Hepatocyte (in vitro differentiated cells): Measurements from ENCODE around the gene NKD1. TPM values are rescaled to one million over a fixed set of nuclear protein-coding genes. Genes with fewer than 3 reads are reported as not detected.
A peak's percentile ranks its signal among the peaks of the same experiment; 100 is the strongest.

Source experiments
- DNase-seq: peaks from one replicate; pipeline ENCODE4 v3.0.0-alpha.2; 2016; ENCODE audit warnings: low spot score
- H2AFZ ChIP-seq: fragments of 200-600 bp; sonication (generic); 2 replicates; pipeline ENCODE4 v1.6.0; 2016; ENCODE audit warnings: antibody characterized with exemption, mild to moderate bottlenecking
- H3K27ac ChIP-seq: fragments of 200-600 bp; sonication (generic); 2 replicates; pipeline ENCODE4 v1.5.1; 2016; ENCODE audit warnings: mild to moderate bottlenecking
- H3K27me3 ChIP-seq: fragments of 200-600 bp; sonication (generic); 2 replicates; pipeline ENCODE4 v1.6.1; 2016
- H3K36me3 ChIP-seq: fragments of 200-600 bp; sonication (generic); replicated peaks from 2 replicates; pipeline ENCODE4 v1.5.1; 2016; ENCODE audit warnings: low read depth; ENCODE audit not compliant: insufficient read depth
- H3K4me1 ChIP-seq: fragments of 200-600 bp; sonication (generic); 2 replicates; pipeline ENCODE4 v1.5.1; 2016; ENCODE audit warnings: mild to moderate bottlenecking, moderate library complexity; ENCODE audit not compliant: insufficient read depth
- H3K4me2 ChIP-seq: fragments of 200-600 bp; sonication (generic); 2 replicates; pipeline ENCODE4 v1.6.0; 2016
- H3K4me3 ChIP-seq: fragments of 200-600 bp; sonication (generic); 2 replicates; pipeline ENCODE4 v1.5.1; 2016; ENCODE audit warnings: mild to moderate bottlenecking
- H3K79me2 ChIP-seq: fragments of 200-600 bp; sonication (generic); 2 replicates; pipeline ENCODE4 v1.6.0; 2017; ENCODE audit warnings: mild to moderate bottlenecking
- H3K9me2 ChIP-seq: fragments of 200-600 bp; sonication (generic); replicated peaks from 2 replicates; pipeline ENCODE4 v1.6.0; 2017; ENCODE audit warnings: mild to moderate bottlenecking; ENCODE audit not compliant: insufficient read depth
- H3K9me3 ChIP-seq: fragments of 200-600 bp; sonication (generic); 2 replicates; pipeline ENCODE4 v1.5.1; 2016; ENCODE audit warnings: low read depth, mild to moderate bottlenecking
- H4K20me1 ChIP-seq: fragments of 200-600 bp; sonication (generic); 2 replicates; pipeline ENCODE4 v1.6.0; 2016; ENCODE audit warnings: mild to moderate bottlenecking; ENCODE audit not compliant: insufficient read depth, poor library complexity, severe bottlenecking
- EZH2 ChIP-seq: fragments of 200-600 bp; sonication (generic); IDR thresholded peaks from 2 replicates; pipeline ENCODE4 v1.6.1; 2016; ENCODE audit warnings: antibody characterized with exemption, mild to moderate bottlenecking, borderline replicate concordance
- EZH2phosphoT487 ChIP-seq: fragments of 200-600 bp; sonication (generic); IDR thresholded peaks from one replicate; pipeline ENCODE4 v1.6.1; 2018; ENCODE audit warnings: antibody characterized with exemption, mild to moderate bottlenecking, low read depth, moderate library complexity; ENCODE audit not compliant: unreplicated experiment, severe bottlenecking
- WGBS: methylation state at CpG from one replicate; pipeline ENCODE4 v1.1.6; 2016; ENCODE audit warnings: low lambda C conversion rate; ENCODE audit errors: missing lambda C conversion rate; 5-methylcytosine and 5-hydroxymethylcytosine counted together
- polyA plus RNA-seq: library from polyadenylated mRNA; unstranded; fragments of >200 nt; fragmentation: Nextera tagmentation; extraction: Ambion mirVana; gene quantifications from 2 replicates; pipeline ENCODE4 v1.2.1, GENCODE V29; 2016
- total RNA-seq: library from RNA; depleted of rRNA; stranded (reverse); fragments of >200 nt; gene quantifications from 2 replicates; pipeline ENCODE4 v1.2.3, GENCODE V29; 2014
- TF ChIP-seq, protein P1 (sequence below): fragments of 200-600 bp; sonication (generic); IDR thresholded peaks from 2 replicates; pipeline ENCODE4 v1.5.1; 2016; ENCODE audit warnings: antibody characterized with exemption, mild to moderate bottlenecking; ENCODE audit not compliant: poor library complexity

Gene NKD1
- total and polyA plus RNA-seq, 2 experiments from 2014 or later = 5.9 to 26.3 TPM

DNA sequence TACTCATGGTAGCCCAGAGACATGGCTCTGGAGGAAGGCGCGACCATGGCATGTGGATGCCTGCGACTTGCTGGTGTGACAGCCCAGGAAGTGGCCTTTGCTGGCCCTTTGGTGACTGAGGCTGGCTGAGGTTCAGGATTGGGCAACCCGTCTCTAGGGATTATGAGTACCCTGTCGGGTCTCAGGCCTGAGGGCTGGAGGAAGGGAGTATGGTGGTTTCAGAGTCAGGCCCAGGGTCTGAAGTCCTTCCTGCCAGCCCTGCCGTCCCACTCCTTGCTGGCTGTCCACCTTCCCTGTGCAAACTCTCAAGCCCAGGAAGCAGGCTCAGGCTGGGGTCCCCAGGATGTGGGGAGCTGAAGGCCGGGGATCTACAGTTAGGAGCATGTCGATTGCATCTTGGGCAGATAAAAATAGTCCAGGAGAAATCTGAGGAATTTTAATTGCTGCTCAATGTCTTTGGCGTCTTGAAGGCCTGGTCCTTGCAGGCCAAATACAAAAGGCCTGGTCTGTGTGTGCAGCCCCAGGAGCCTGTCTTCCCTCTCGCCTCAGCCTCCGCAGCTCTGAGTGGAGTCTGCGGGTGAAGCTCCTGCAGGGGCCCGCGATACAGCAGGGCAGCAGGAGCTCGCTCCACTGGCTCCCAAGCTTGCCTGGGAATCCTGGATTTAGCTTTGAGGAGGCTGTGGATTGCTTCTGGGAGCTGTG lies 52.5 kb downstream of the NKD1 start:
- H4K20me1 ChIP-seq = no peaks in the 10 kb centered on the region
- peaks cover 30% of the 10 kb centered on the region for H3K4me1 ChIP-seq
- H3K27ac ChIP-seq = peak overlapping the region; percentile 62
- TF ChIP-seq, protein P1, sequence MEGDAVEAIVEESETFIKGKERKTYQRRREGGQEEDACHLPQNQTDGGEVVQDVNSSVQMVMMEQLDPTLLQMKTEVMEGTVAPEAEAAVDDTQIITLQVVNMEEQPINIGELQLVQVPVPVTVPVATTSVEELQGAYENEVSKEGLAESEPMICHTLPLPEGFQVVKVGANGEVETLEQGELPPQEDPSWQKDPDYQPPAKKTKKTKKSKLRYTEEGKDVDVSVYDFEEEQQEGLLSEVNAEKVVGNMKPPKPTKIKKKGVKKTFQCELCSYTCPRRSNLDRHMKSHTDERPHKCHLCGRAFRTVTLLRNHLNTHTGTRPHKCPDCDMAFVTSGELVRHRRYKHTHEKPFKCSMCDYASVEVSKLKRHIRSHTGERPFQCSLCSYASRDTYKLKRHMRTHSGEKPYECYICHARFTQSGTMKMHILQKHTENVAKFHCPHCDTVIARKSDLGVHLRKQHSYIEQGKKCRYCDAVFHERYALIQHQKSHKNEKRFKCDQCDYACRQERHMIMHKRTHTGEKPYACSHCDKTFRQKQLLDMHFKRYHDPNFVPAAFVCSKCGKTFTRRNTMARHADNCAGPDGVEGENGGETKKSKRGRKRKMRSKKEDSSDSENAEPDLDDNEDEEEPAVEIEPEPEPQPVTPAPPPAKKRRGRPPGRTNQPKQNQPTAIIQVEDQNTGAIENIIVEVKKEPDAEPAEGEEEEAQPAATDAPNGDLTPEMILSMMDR = no peak
- TF ChIP-seq EZH2phosphoT487 (no peak), EZH2 (no peak)
- no peak overlapping the region for H3K4me3 ChIP-seq
- H3K9me2 ChIP-seq = no peaks in the 10 kb centered on the region
- H3K79me2 ChIP-seq = no peaks in the 10 kb centered on the region
- DNase-seq = no peak
- H3K9me3 ChIP-seq = no peaks in the 10 kb centered on the region
- no peak overlapping the region for H2AFZ ChIP-seq
- 65% methylated on average over 15 of the region's 15 CpGs for WGBS
- no peak overlapping the region for H3K4me2 ChIP-seq
- no peaks in the 10 kb centered on the region for H3K36me3 ChIP-seq
- H3K27me3 ChIP-seq = no peaks in the 10 kb centered on the region

DNA sequence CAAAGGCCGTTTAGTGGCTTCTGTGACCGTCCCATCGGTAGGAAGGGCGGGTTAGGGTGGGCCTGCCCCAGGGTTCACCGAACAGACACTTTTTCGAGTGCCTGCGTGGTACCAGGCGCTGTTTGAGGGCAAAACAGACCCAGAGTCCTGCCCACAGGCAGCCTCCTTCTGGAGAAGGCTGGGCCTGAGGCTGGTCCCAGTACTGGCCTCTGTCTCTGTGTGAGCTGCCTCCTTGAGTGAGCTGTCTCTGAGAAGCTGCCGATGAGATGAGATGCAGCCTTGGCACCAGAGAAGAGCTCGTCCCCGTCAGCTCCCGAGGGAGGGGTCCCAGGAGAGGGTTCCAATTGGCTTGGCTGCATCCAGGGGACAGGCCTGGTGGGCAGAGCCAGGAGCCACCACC lies 53.1 kb downstream of the NKD1 start:
- Histone ChIP-seq H3K4me1 (peaks cover 30% of the 10 kb centered on the region), H3K4me3 (no peak overlapping the region), H2AFZ (no peak overlapping the region), H3K36me3 (no peaks in the 10 kb centered on the region), H3K4me2 (no peak overlapping the region), H3K9me3 (no peaks in the 10 kb centered on the region), H3K9me2 (no peaks in the 10 kb centered on the region), H3K79me2 (no peaks in the 10 kb centered on the region), H4K20me1 (no peaks in the 10 kb centered on the region), H3K27ac (peak overlapping the region; percentile 62), H3K27me3 (no peaks in the 10 kb centered on the region)
- TF ChIP-seq EZH2 (no peak), EZH2phosphoT487 (no peak)
- TF ChIP-seq, protein P1 = no peak
- WGBS = 85% methylated on average over 7 of the region's 12 CpGs
- DNase-seq = no peak

DNA sequence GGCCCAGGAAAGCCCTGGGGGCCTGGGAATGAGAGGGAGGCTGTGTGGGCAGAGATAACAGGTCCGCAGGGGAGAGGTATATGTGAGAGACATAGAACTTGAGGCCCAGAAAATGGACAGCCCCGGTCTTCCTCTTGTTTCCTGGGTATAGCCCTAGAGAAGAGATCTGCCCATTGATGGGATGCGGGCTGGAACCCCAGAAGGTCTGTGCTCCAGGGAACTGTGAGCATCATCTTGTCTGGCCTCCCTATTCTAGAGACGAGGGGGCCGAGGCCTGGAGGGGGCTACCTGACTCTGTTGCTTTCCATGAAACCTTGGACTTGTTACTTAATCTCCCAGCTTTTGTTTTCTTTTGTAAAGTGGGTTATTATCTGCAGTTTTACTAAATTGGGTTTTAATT lies 53.9 kb downstream of the NKD1 start:
- Histone ChIP-seq H3K4me2 (no peak overlapping the region), H3K4me3 (no peak overlapping the region), H3K9me3 (no peaks in the 10 kb centered on the region), H3K4me1 (peaks cover 30% of the 10 kb centered on the region), H3K79me2 (no peaks in the 10 kb centered on the region), H3K27ac (no peak overlapping the region), H2AFZ (no peak overlapping the region), H3K27me3 (no peaks in the 10 kb centered on the region), H3K36me3 (no peaks in the 10 kb centered on the region), H4K20me1 (no peaks in the 10 kb centered on the region), H3K9me2 (no peaks in the 10 kb centered on the region)
- no peak for TF ChIP-seq EZH2
- TF ChIP-seq, protein P1 = no peak
- TF ChIP-seq EZH2phosphoT487 = no peak
- DNase-seq = no peak
- WGBS = 78% methylated on average over 5 of the region's 5 CpGs
